Muscle layer of duodenum (tissue), 2 donors: ENCODE measurements around the gene ZNF780A.

Experiments used
- H3K27ac ChIP-seq: one replicate; pipeline ENCODE4 v1.7.0; 2013; ENCODE audit warnings: mild to moderate bottlenecking, low read length
- H3K27me3 ChIP-seq: one replicate; pipeline ENCODE4 v1.7.0; 2013; ENCODE audit warnings: low read depth, mild to moderate bottlenecking, control low read depth, low read length
- H3K36me3 ChIP-seq, 2 donors: one replicate each; pipeline ENCODE4 v1.7.0; 2013; ENCODE audit warnings: low read length in 2 of 2, control low read depth in 1 of 2, mild to moderate bottlenecking in 1 of 2; ENCODE audit not compliant: insufficient read depth in 2 of 2, control insufficient read depth in 1 of 2
- H3K4me1 ChIP-seq, 2 donors: one replicate each; pipeline ENCODE4 v1.7.0; 2013; ENCODE audit warnings: low read length in 2 of 2, mild to moderate bottlenecking in 2 of 2, control low read depth in 1 of 2, moderate library complexity in 1 of 2; ENCODE audit not compliant: insufficient read depth in 2 of 2, control insufficient read depth in 1 of 2
- H3K4me3 ChIP-seq, 2 donors: one replicate each; pipeline ENCODE4 v1.7.0; 2013; ENCODE audit warnings: low read length in 2 of 2, low read depth in 1 of 2, mild to moderate bottlenecking in 1 of 2
- H3K9me3 ChIP-seq, 2 donors: one replicate each; pipeline ENCODE4 v1.7.0; 2013; ENCODE audit warnings: low read length in 2 of 2, control low read depth in 1 of 2, mild to moderate bottlenecking in 1 of 2; ENCODE audit not compliant: control insufficient read depth in 1 of 2
- donor health status: healthy.

The ZNF780A gene

DNA sequence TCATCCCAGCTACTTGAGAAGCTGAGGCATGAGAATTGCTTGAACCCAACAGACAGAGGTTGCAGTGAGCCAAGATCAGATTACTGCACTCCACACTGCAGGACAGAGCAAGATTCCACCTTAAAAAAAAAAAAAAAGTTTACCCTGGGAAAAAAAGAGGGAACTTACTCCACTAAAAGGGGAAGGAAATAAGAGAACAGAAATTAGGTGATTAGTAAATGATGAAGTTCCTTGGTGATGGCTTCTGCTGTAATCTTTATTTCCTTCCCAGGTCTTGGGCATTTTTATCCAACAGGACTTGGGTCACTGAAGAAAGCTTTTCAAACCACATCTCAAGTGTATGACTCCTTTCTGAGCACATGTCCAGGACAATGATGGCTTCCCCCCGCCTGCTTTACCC is 9.3 kb downstream of the ZNF780A start:
- Histone ChIP-seq H3K9me3 (peaks cover 14 to 25% of the 10 kb centered on the region in 2 donors), H3K27me3 (no peaks in the 10 kb centered on the region), H3K4me1 (no peaks in the 10 kb centered on the region), H3K4me3 (no peak overlapping the region), H3K36me3 (peaks cover 33 to 74% of the 10 kb centered on the region in 2 donors), H3K27ac (no peak overlapping the region)

- no peaks in the 10 kb centered on the region for H3K27me3 ChIP-seq
- peaks cover 44 to 85% of the 10 kb centered on the region in 2 donors for H3K36me3 ChIP-seq
- H3K4me3 ChIP-seq, result no peak overlapping the region
- no peak overlapping the region for H3K27ac ChIP-seq
- H3K9me3 ChIP-seq, result peaks cover 25 to 27% of the 10 kb centered on the region in 2 donors
- no peaks in the 10 kb centered on the region for H3K4me1 ChIP-seq
These were observed 10.5 kb downstream of the ZNF780A start for GRCh38 chr19:40080289-40080688.

GRCh38 chr19:40078377-40078776 is 12.4 kb downstream of the ZNF780A start:
- H3K9me3 ChIP-seq, result peaks cover 43 to 46% of the 10 kb centered on the region in 2 donors
- peak overlapping the region in 1 of 2 donors; percentile 9 for H3K4me3 ChIP-seq
- no peak overlapping the region for H3K27ac ChIP-seq
- no peaks in the 10 kb centered on the region for H3K27me3 ChIP-seq
- peaks cover 59 to 95% of the 10 kb centered on the region in 2 donors for H3K36me3 ChIP-seq
- no peaks in the 10 kb centered on the region for H3K4me1 ChIP-seq

DNA sequence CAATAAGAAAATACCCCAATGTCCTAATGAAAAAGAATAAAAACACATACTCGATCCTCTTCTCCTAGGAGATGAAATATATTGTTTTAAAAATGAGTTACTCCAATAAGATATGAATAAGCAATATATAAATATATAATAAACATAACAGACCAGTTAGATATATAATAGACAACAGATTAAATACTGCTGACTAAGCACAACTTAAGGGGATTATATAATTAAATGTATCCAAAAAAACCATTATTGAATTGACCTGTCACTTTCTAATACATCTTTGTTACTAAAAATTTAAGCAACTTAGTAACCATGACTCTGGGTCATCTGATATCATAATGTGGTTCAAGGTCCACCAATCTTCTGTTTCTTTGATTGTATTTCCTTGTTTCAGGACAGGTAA is 20.7 kb downstream of the ZNF780A start:
- Histone ChIP-seq H3K4me3 (no peak overlapping the region), H3K36me3 (peaks cover 13 to 27% of the 10 kb centered on the region in 2 donors), H3K4me1 (no peaks in the 10 kb centered on the region), H3K27ac (no peak overlapping the region), H3K9me3 (peaks cover 15 to 27% of the 10 kb centered on the region in 2 donors), H3K27me3 (no peaks in the 10 kb centered on the region)

GRCh38 chr19:40059624-40060023 is 31.1 kb downstream of the ZNF780A start:
- Histone ChIP-seq H3K4me1 (peaks cover 0 to 15% of the 10 kb centered on the region in 2 donors), H3K27me3 (no peaks in the 10 kb centered on the region), H3K4me3 (no peak overlapping the region), H3K9me3 (peaks cover 7 to 15% of the 10 kb centered on the region in 2 donors), H3K36me3 (no peaks in the 10 kb centered on the region), H3K27ac (no peak overlapping the region)

GRCh38 chr19:40057166-40057565 is 33.6 kb downstream of the ZNF780A start:
- Histone ChIP-seq H3K36me3 (no peaks in the 10 kb centered on the region), H3K27me3 (no peaks in the 10 kb centered on the region), H3K9me3 (peaks cover 7 to 14% of the 10 kb centered on the region in 2 donors), H3K4me1 (peaks cover 0 to 19% of the 10 kb centered on the region in 2 donors), H3K4me3 (peak overlapping the region in 1 of 2 donors; percentile 98), H3K27ac (no peak overlapping the region)

DNA sequence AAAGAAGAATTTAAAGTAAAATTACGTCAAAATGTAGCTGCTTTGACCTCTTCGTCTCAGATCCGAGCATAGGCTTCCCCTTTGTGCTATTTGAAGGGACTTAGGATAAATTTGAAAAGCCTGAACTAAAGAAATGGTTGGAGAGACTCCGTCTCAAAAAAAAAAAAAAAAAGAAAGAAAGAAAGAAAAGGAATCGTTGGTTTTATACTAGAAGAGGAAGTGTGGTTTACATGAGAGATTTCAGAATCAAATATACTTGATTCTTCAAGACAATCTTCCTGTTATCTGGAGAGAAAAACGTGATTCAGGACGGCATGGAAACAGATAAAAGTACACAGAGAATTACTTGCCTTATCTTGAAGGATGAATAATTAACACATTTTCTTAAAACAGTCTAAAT is 34.2 kb downstream of the ZNF780A start:
- Histone ChIP-seq H3K9me3 (peaks cover 9 to 14% of the 10 kb centered on the region in 2 donors), H3K4me3 (peak overlapping the region; percentile 96 to 98), H3K27ac (peak overlapping the region; percentile 67), H3K27me3 (no peaks in the 10 kb centered on the region), H3K36me3 (no peaks in the 10 kb centered on the region), H3K4me1 (peaks cover 0 to 19% of the 10 kb centered on the region in 2 donors)

- H3K27me3 ChIP-seq, result no peaks in the 10 kb centered on the region
- H3K36me3 ChIP-seq, result no peaks in the 10 kb centered on the region
- peaks cover 0 to 19% of the 10 kb centered on the region in 2 donors for H3K4me1 ChIP-seq
- H3K9me3 ChIP-seq, result peaks cover 10 to 12% of the 10 kb centered on the region in 2 donors
- H3K27ac ChIP-seq, result peak within 1 kb of the TSS; percentile 67
- peak within 1 kb of the TSS; percentile 96 to 98 for H3K4me3 ChIP-seq
These were observed 34.8 kb downstream of the ZNF780A start, which contains the start of gene ZNF780B for GRCh38 chr19:40055832-40056504. Gene ZNF780B (minus strand): TSS chr19:40056231. CDS start chr19:40050332, 5,899 bp downstream.

GRCh38 chr19:40055049-40055448 is 35.7 kb downstream of the ZNF780A start:
- H3K27ac ChIP-seq, result peak overlapping the region; percentile 67
- peak overlapping the region; percentile 96 to 98 for H3K4me3 ChIP-seq
- no peaks in the 10 kb centered on the region for H3K27me3 ChIP-seq
- peaks cover 0 to 5% of the 10 kb centered on the region in 2 donors for H3K36me3 ChIP-seq
- H3K9me3 ChIP-seq, result peaks cover 8 to 11% of the 10 kb centered on the region in 2 donors
- peaks cover 0 to 19% of the 10 kb centered on the region in 2 donors for H3K4me1 ChIP-seq

DNA sequence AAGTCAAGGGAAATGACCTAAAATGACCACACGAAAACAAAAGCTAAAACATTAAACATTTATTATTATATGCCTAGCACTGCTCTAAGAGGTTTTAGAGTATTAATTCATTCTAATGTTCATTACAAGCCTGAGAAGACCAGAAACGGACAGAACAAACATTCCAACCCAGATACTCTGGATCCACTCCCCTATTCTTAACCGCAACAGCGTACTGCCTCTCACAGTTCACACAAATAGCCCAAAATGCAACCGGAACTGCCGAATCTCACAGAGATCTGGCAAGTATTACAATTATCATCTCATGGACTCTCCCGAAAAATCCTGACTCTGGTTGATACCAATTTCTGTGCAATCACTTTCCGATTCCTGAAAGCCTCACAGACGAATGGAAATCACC is 36.1 kb downstream of the ZNF780A start:
- Histone ChIP-seq H3K27me3 (no peaks in the 10 kb centered on the region), H3K4me1 (peaks cover 0 to 19% of the 10 kb centered on the region in 2 donors), H3K27ac (no peak overlapping the region), H3K4me3 (peak overlapping the region; percentile 96 to 98), H3K9me3 (peaks cover 4 to 7% of the 10 kb centered on the region in 2 donors), H3K36me3 (peaks cover 1 to 7% of the 10 kb centered on the region in 2 donors)

- H3K4me1 ChIP-seq, result peaks cover 0 to 19% of the 10 kb centered on the region in 2 donors
- peaks cover 3 to 4% of the 10 kb centered on the region in 2 donors for H3K9me3 ChIP-seq
- H3K4me3 ChIP-seq, result no peak overlapping the region
- H3K36me3 ChIP-seq, result peaks cover 9 to 18% of the 10 kb centered on the region in 2 donors
- no peak overlapping the region for H3K27ac ChIP-seq
- H3K27me3 ChIP-seq, result no peaks in the 10 kb centered on the region
These were observed 37.3 kb downstream of the ZNF780A start for GRCh38 chr19:40053491-40053890.
